ENCODE results near the gene VGLL4.

VGLL4 gene

GRCh38 chr3:11563159-11563864, 80.4 kb downstream of the VGLL4 start:
- Histone ChIP-seq H3K4me1 (ENCODE audit: control insufficient read depth, insufficient read depth, low read length) (no peaks in the 10 kb centered on the region; the same call in 1 of the 2 replicates), H3K36me3 (ENCODE audit: control insufficient read depth, insufficient read depth, low read length) (peaks cover 47% of the 10 kb centered on the region), H3K9me3 (ENCODE audit: control insufficient read depth, insufficient read depth, low read depth, low read length) (no peaks in the 10 kb centered on the region), H3K27ac (ENCODE audit: low read depth, low read length) (no peak overlapping the region), H3K27me3 (ENCODE audit: control insufficient read depth, insufficient read depth, low read length) (no peaks in the 10 kb centered on the region), H3K9ac (ENCODE audit: low read length) (no peak overlapping the region), H3K4me3 (ENCODE audit: low read depth, low read length) (no peak overlapping the region)

DNA sequence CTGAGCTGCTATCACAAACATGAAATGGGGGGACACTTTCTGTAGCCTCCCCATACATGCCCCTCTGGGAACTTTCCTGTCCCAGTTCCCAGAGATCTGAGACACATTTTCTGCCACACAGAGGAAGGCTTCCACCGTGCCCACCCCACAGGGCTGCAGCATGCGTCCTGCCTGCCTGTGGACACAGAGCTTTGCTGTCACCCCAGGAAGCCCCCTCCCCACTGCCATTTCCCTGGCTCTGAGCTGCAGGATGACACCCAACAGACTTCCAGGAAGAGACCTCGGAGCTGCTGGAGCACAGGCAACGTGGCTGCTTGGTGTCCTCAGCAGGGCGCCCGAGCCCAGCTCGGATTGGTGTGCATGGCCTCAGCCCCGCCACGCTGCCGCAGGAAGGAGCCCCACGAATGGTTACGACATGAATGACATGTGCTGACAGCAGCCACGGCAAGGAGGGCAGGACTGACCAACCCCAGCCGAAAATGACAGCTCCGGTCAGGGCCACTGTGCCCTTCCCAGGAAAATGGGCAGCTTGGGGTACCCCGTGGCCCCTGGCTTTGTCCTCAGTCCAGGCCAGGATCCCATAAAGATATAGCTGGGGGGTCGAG, 81.3 kb downstream of the VGLL4 start:
- Histone ChIP-seq H3K9me3 (ENCODE audit: control insufficient read depth, insufficient read depth, low read depth, low read length) (no peaks in the 10 kb centered on the region), H3K36me3 (ENCODE audit: control insufficient read depth, insufficient read depth, low read length) (peaks cover 55% of the 10 kb centered on the region), H3K4me1 (ENCODE audit: control insufficient read depth, insufficient read depth, low read length) (no peaks in the 10 kb centered on the region; the same call in 1 of the 2 replicates), H3K27ac (ENCODE audit: low read depth, low read length) (no peak overlapping the region), H3K9ac (ENCODE audit: low read length) (no peak overlapping the region), H3K27me3 (ENCODE audit: control insufficient read depth, insufficient read depth, low read length) (no peaks in the 10 kb centered on the region), H3K4me3 (ENCODE audit: low read depth, low read length) (no peak overlapping the region)

DNA sequence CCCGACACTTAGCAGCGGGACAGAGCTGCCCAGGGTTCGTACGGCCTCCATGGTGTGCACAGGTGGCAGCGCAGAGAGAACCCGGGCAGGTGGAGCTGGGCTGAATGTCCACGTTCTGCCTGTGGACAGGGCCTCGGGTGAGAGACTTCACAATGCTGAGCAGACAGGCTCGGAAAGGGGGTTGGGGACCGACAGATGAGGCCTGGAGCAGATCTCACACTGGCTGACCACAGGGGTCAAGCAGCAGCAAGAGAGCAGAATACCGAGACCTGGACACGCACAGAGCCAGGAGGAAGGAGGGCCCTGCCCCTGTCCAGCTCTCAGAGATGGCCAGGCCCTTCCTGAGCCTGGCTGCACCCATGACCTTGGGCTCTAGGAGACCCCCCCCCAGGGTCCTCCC, 83.0 kb downstream of the VGLL4 start:
- no peak overlapping the region for H3K4me3 ChIP-seq (ENCODE audit: low read depth, low read length)
- no peaks in the 10 kb centered on the region for H3K27me3 ChIP-seq (ENCODE audit: control insufficient read depth, insufficient read depth, low read length)
- no peaks in the 10 kb centered on the region; the same call in 1 of the 2 replicates for H3K4me1 ChIP-seq (ENCODE audit: control insufficient read depth, insufficient read depth, low read length)
- H3K27ac ChIP-seq (ENCODE audit: low read depth, low read length) = no peak overlapping the region
- H3K9me3 ChIP-seq (ENCODE audit: control insufficient read depth, insufficient read depth, low read depth, low read length) = no peaks in the 10 kb centered on the region
- H3K9ac ChIP-seq (ENCODE audit: low read length) = no peak overlapping the region
- peaks cover 54% of the 10 kb centered on the region for H3K36me3 ChIP-seq (ENCODE audit: control insufficient read depth, insufficient read depth, low read length)

DNA sequence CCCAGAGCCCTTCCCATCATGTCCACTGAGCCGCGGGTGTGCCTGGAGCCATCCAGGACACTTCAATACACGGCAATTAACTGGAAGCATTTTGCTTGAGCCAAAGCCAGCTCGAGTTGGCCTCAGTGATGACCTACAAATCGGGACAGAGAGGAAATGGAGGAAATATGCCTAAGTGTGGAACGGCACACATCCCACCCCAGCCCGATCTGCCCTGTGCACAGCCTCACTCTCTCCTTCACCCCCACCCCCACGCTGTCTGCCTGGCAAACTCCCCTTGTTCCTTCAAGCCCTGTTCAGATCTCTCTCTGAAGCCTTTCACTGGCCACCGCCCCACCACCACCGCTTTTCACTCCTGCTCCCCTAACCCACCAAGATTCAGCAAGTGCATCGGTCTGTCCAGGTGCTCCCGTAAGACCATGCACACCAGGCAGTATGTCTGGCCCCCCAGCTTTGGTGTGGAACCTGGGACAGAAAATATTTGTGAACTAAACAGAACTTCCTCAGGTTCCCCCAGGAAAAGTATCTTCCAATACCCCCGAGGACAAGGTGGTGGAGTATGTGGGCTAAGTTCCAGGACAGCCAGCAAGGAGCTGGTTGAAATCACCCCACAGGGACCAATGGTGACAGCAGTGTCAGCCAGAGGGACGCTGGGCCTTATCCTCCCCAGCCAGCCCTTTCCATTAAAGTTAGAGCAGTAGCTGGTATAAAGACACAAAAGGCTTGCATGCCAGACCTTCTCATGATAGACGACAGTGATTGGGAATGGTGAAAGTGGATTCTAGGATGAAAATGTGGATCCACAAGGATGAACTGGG, 83.7 kb downstream of the VGLL4 start:
- Histone ChIP-seq H3K9ac (ENCODE audit: low read length) (no peak overlapping the region), H3K9me3 (ENCODE audit: control insufficient read depth, insufficient read depth, low read depth, low read length) (no peaks in the 10 kb centered on the region), H3K27me3 (ENCODE audit: control insufficient read depth, insufficient read depth, low read length) (no peaks in the 10 kb centered on the region), H3K36me3 (ENCODE audit: control insufficient read depth, insufficient read depth, low read length) (peaks cover 54% of the 10 kb centered on the region), H3K4me3 (ENCODE audit: low read depth, low read length) (no peak overlapping the region), H3K4me1 (ENCODE audit: control insufficient read depth, insufficient read depth, low read length) (no peaks in the 10 kb centered on the region; the same call in 1 of the 2 replicates), H3K27ac (ENCODE audit: low read depth, low read length) (no peak overlapping the region; the same call in 1 of the 2 replicates)

GRCh38 chr3:11558918-11559815, 84.5 kb downstream of the VGLL4 start:
- Histone ChIP-seq H3K27me3 (ENCODE audit: control insufficient read depth, insufficient read depth, low read length) (no peaks in the 10 kb centered on the region), H3K9me3 (ENCODE audit: control insufficient read depth, insufficient read depth, low read depth, low read length) (no peaks in the 10 kb centered on the region), H3K4me3 (ENCODE audit: low read depth, low read length) (no peak overlapping the region), H3K27ac (ENCODE audit: low read depth, low read length) (no peak overlapping the region), H3K4me1 (ENCODE audit: control insufficient read depth, insufficient read depth, low read length) (no peaks in the 10 kb centered on the region; the same call in 1 of the 2 replicates), H3K36me3 (ENCODE audit: control insufficient read depth, insufficient read depth, low read length) (peaks cover 62% of the 10 kb centered on the region), H3K9ac (ENCODE audit: low read length) (no peak overlapping the region)

DNA sequence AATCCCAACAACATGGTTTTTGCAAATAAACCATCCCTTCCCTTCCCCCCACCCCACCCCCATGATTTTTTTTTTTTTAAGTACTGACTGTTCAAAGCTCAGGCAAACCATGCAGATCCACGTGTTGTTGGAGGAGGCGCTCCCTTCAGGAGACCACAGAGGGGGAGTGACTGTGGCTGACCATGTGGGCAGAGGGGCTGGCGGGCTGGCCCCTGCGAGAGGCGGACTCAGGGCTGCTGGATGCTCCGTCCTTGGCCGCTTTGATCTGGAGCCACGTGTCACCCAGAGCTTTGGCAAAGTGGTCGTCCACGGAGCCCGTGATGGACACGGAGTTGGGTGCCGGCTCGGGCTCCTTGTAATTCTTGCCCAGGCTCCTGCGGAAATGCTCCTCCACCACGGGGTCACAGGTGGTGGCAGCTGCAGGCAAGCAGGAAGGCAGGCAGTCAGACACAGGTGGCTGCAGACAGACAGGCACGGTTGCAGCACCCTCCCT, 85.3 kb downstream of the VGLL4 start:
- no peak overlapping the region for H3K27ac ChIP-seq (ENCODE audit: low read depth, low read length)
- no peaks in the 10 kb centered on the region; the same call in 1 of the 2 replicates for H3K4me1 ChIP-seq (ENCODE audit: control insufficient read depth, insufficient read depth, low read length)
- H3K9me3 ChIP-seq (ENCODE audit: control insufficient read depth, insufficient read depth, low read depth, low read length) = no peaks in the 10 kb centered on the region
- peaks cover 55% of the 10 kb centered on the region for H3K36me3 ChIP-seq (ENCODE audit: control insufficient read depth, insufficient read depth, low read length)
- H3K9ac ChIP-seq (ENCODE audit: low read length) = no peak overlapping the region
- H3K27me3 ChIP-seq (ENCODE audit: control insufficient read depth, insufficient read depth, low read length) = no peaks in the 10 kb centered on the region
- H3K4me3 ChIP-seq (ENCODE audit: low read depth, low read length) = no peak overlapping the region

DNA sequence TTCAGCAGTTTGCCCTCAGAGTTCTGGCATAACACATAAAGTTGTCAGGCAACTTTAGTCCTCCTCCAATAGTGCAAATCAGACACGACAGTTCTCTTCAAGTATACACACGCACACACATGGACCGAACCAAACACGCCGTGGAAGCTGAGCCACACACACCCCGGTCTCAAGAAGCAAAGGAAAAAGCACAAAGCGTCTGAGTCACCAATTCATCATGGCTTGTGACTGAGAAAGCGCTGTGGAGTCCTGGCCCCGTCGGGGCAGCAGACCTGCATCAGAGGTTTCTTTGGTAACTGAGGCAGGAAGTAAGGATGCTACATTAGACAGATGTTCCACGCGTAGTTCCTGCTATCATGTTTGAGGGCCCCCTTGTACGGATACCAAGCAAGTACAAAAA, 85.7 kb downstream of the VGLL4 start:
- Histone ChIP-seq H3K9ac (ENCODE audit: low read length) (no peak overlapping the region), H3K27me3 (ENCODE audit: control insufficient read depth, insufficient read depth, low read length) (no peaks in the 10 kb centered on the region), H3K36me3 (ENCODE audit: control insufficient read depth, insufficient read depth, low read length) (peaks cover 51% of the 10 kb centered on the region), H3K4me1 (ENCODE audit: control insufficient read depth, insufficient read depth, low read length) (no peaks in the 10 kb centered on the region; the same call in 1 of the 2 replicates), H3K9me3 (ENCODE audit: control insufficient read depth, insufficient read depth, low read depth, low read length) (no peaks in the 10 kb centered on the region), H3K4me3 (ENCODE audit: low read depth, low read length) (no peak overlapping the region), H3K27ac (ENCODE audit: low read depth, low read length) (no peak overlapping the region)

GRCh38 chr3:11556851-11557644, 86.7 kb downstream of the VGLL4 start:
- Histone ChIP-seq H3K27ac (ENCODE audit: low read depth, low read length) (no peak overlapping the region), H3K4me1 (ENCODE audit: control insufficient read depth, insufficient read depth, low read length) (no peaks in the 10 kb centered on the region; the same call in 1 of the 2 replicates), H3K9me3 (ENCODE audit: control insufficient read depth, insufficient read depth, low read depth, low read length) (no peaks in the 10 kb centered on the region), H3K36me3 (ENCODE audit: control insufficient read depth, insufficient read depth, low read length) (peaks cover 45% of the 10 kb centered on the region), H3K27me3 (ENCODE audit: control insufficient read depth, insufficient read depth, low read length) (no peaks in the 10 kb centered on the region), H3K9ac (ENCODE audit: low read length) (no peak overlapping the region), H3K4me3 (ENCODE audit: low read depth, low read length) (no peak overlapping the region)

GRCh38 chr3:11555881-11556633, 87.7 kb downstream of the VGLL4 start:
- Histone ChIP-seq H3K4me1 (ENCODE audit: control insufficient read depth, insufficient read depth, low read length) (no peaks in the 10 kb centered on the region; the same call in 1 of the 2 replicates), H3K4me3 (ENCODE audit: low read depth, low read length) (no peak overlapping the region), H3K36me3 (ENCODE audit: control insufficient read depth, insufficient read depth, low read length) (peaks cover 45% of the 10 kb centered on the region), H3K9ac (ENCODE audit: low read length) (no peak overlapping the region), H3K9me3 (ENCODE audit: control insufficient read depth, insufficient read depth, low read depth, low read length) (no peaks in the 10 kb centered on the region), H3K27ac (ENCODE audit: low read depth, low read length) (no peak overlapping the region), H3K27me3 (ENCODE audit: control insufficient read depth, insufficient read depth, low read length) (no peaks in the 10 kb centered on the region)

Measured in HUES6 (cell line).